ENCODE results near the gene VTI1A. TPM values are rescaled to one million over a fixed set of nuclear protein-coding genes. Genes with fewer than 3 reads are reported as not detected.

The VTI1A gene
- total and polyA plus RNA-seq, 2 of the 13 experiments (the other 11 are each of a cell fraction or from before 2014, with no cell fraction given) = 11.7 to 32.7 TPM

GRCh38 chr10:112509558-112510291, 62.7 kb downstream of the VTI1A start:
- ChIA-PET CTCF (ENCODE audit: low intra/inter-chr PET ratio, low total read pairs) (no interaction called here), POLR2A (no interaction called here)
- TF ChIP-seq MLLT10 (CRISPR knock-in tag; IDR thresholded peaks at IDR 0.05) (no peak), RAD21 (CRISPR knock-in tag; IDR thresholded peaks at IDR 0.05) (no peak), MAFK (conservative IDR thresholded peaks at IDR 0.05 in 1 of 2, IDR thresholded peaks at IDR 0.05 in 1 of 2; ENCODE audit: low read length in 2 of 2) (peak; percentile 73 to 80), MAFF (IDR thresholded peaks at IDR 0.05; ENCODE audit: low read depth, low read length) (peak; percentile 75), ARHGAP35 (CRISPR knock-in tag; IDR thresholded peaks at IDR 0.05; ENCODE audit: borderline replicate concordance) (no peak), ZNF33B (CRISPR knock-in tag; IDR thresholded peaks at IDR 0.05) (no peak), SRF (IDR thresholded peaks at IDR 0.05; ENCODE audit: low read depth, low read length) (peak; percentile 61; the same call in 1 of the 2 replicates), ZNF20 (CRISPR knock-in tag; IDR thresholded peaks at IDR 0.05) (no peak)
- ATAC-seq (no peak), DNase-seq (ENCODE audit: low spot score) (no peak), FAIRE-seq (no peak)
- Histone ChIP-seq H3K4me3 (replicated peaks in 1 of 3; ENCODE audit: insufficient read depth in 1 of 3, low read depth in 2 of 3, low read length in 3 of 3) (no peak overlapping the region), H3K27me3 (ENCODE audit: control insufficient read depth in 1 of 2, insufficient read depth in 2 of 2, low read length in 2 of 2) (no peaks in the 10 kb centered on the region), H4K20me1 (ENCODE audit: insufficient read depth, low read length) (no peaks in the 10 kb centered on the region), H3K4me1 (ENCODE audit: insufficient read depth, low read length) (peaks cover 8% of the 10 kb centered on the region; the same call in 1 of the 2 replicates), H3K9me3 (ENCODE audit: low read length) (no peaks in the 10 kb centered on the region), H3K4me2 (ENCODE audit: low read depth, low read length) (no peak overlapping the region), H3K79me2 (ENCODE audit: insufficient read depth, low read length) (no peaks in the 10 kb centered on the region), H3K9ac (ENCODE audit: insufficient read depth, low read depth, low read length) (no peak overlapping the region), H3K27ac (ENCODE audit: extremely low read length, insufficient read depth, low read length) (no peak overlapping the region), H2AFZ (ENCODE audit: low read length) (no peak overlapping the region), H3K36me3 (replicated peaks in 1 of 2; ENCODE audit: control insufficient read depth in 1 of 2, insufficient read depth in 2 of 2, low read length in 2 of 2) (no peaks in the 10 kb centered on the region)
- intact Hi-C loops (cut with micrococcal nuclease; ENCODE audit: unreplicated experiment) (no loop called here), in situ Hi-C loops (cut with HindIII; ENCODE audit: extremely low pct_ligation_motif_present, low pct_unique_long_range_greater_than_20kb) (no loop called here)
- WGBS (ENCODE audit: low lambda C conversion rate) = 93% methylated on average over 4 of the region's 4 CpGs
- no TSS peak for BruUV-seq (replicated peaks)

- no peaks in the 10 kb centered on the region for H3K36me3 ChIP-seq (replicated peaks in 1 of 2; ENCODE audit: control insufficient read depth in 1 of 2, insufficient read depth in 2 of 2, low read length in 2 of 2)
- TF ChIP-seq MLLT10 (CRISPR knock-in tag; IDR thresholded peaks at IDR 0.05) = no peak
- no peak for TF ChIP-seq SMYD3 (CRISPR knock-in tag; IDR thresholded peaks at IDR 0.05)
- no peak for TF ChIP-seq ATF5 (CRISPR knock-in tag; IDR thresholded peaks at IDR 0.05; ENCODE audit: low read depth)
- no peak for TF ChIP-seq ZFP90 (CRISPR knock-in tag; IDR thresholded peaks at IDR 0.05; ENCODE audit: borderline replicate concordance)
- 0 out of 2 replicates have a peak, but pooled peaks have one; percentile 17 for TF ChIP-seq ZNF121 (CRISPR knock-in tag; IDR thresholded peaks at IDR 0.05)
- H3K4me2 ChIP-seq (ENCODE audit: low read depth, low read length) = no peak overlapping the region
- no peaks in the 10 kb centered on the region for H4K20me1 ChIP-seq (ENCODE audit: insufficient read depth, low read length)
- in situ Hi-C loops (cut with HindIII; ENCODE audit: extremely low pct_ligation_motif_present, low pct_unique_long_range_greater_than_20kb) = no loop called here
- no TSS peak for BruUV-seq (replicated peaks)
- H3K9ac ChIP-seq (ENCODE audit: insufficient read depth, low read depth, low read length) = no peak overlapping the region
- H3K9me3 ChIP-seq (ENCODE audit: low read length) = no peaks in the 10 kb centered on the region
- intact Hi-C loops (cut with micrococcal nuclease; ENCODE audit: unreplicated experiment) = no loop called here
- H3K27ac ChIP-seq (ENCODE audit: extremely low read length, insufficient read depth, low read length) = no peak overlapping the region
- H2AFZ ChIP-seq (ENCODE audit: low read length) = no peak overlapping the region
- 98% methylated on average over 4 of the region's 4 CpGs for WGBS (ENCODE audit: low lambda C conversion rate)
- DNase-seq (ENCODE audit: low spot score) (no peak), ATAC-seq (no peak), FAIRE-seq (no peak)
- CTCF ChIA-PET (ENCODE audit: low intra/inter-chr PET ratio, low total read pairs) = no interaction called here
- H3K79me2 ChIP-seq (ENCODE audit: insufficient read depth, low read length) = no peaks in the 10 kb centered on the region
- H3K4me1 ChIP-seq (ENCODE audit: insufficient read depth, low read length) = peaks cover 8% of the 10 kb centered on the region; the same call in 1 of the 2 replicates
- H3K27me3 ChIP-seq (ENCODE audit: control insufficient read depth in 1 of 2, insufficient read depth in 2 of 2, low read length in 2 of 2) = no peaks in the 10 kb centered on the region
- no peak overlapping the region for H3K4me3 ChIP-seq (replicated peaks in 1 of 3; ENCODE audit: insufficient read depth in 1 of 3, low read depth in 2 of 3, low read length in 3 of 3)
- POLR2A ChIA-PET = no interaction called here
Observed at GRCh38 chr10:112510384-112510783, 63.4 kb downstream of the VTI1A start.

Measured in HepG2 (cell line).